Left lung (tissue), 10 donors: ENCODE data around the gene TPCN1. TPM values are rescaled to one million over a fixed set of nuclear protein-coding genes. Genes with fewer than 3 reads are reported as not detected.
"Not testable (repeated sequence)": the region's sequence is repeated elsewhere in the genome, so short reads cannot be mapped to it uniquely, and the experiment has no call there.

Experiments
- ATAC-seq: fragments of 200-7000 bp; cut with Tn5 transposase; one replicate; pipeline ENCODE4 v1.9.1; 2020; ENCODE audit warnings: moderate library complexity
- DNase-seq, 4 donors: peaks; one replicate each; pipeline ENCODE4 v3.0.0-alpha.2; 2013 to 2020
- H3K27ac ChIP-seq, 2 donors: fragments of 200-600 bp; sonication (generic) in 1 of 2; one replicate each; pipeline versions ENCODE4 v1.5.0 to v1.8.0; 2020 to 2021
- H3K27me3 ChIP-seq, 2 donors: fragments of 200-600 bp; sonication (generic) in 1 of 2; one replicate each; pipeline versions ENCODE4 v1.5.0 to v1.8.0; 2020 to 2021
- H3K36me3 ChIP-seq, 2 donors: fragments of 200-600 bp; sonication (generic) in 1 of 2; one replicate each; pipeline versions ENCODE4 v1.5.0 to v1.8.0; 2020 to 2021
- H3K4me1 ChIP-seq, 2 donors: fragments of 200-600 bp; one replicate each; pipeline ENCODE4 v1.8.0; 2021
- H3K4me3 ChIP-seq, 2 donors: fragments of 200-600 bp; sonication (generic) in 1 of 2; one replicate each; pipeline versions ENCODE4 v1.5.0 to v1.8.0; 2020 to 2021; ENCODE audit warnings: mild to moderate bottlenecking in 1 of 2
- H3K9me3 ChIP-seq, 2 donors: fragments of 200-600 bp; sonication (generic) in 1 of 2; one replicate each; pipeline versions ENCODE4 v1.5.0 to v1.8.0; 2020 to 2021
- CTCF ChIP-seq, 2 donors: fragments of 200-600 bp; sonication (generic) in 1 of 2; IDR thresholded peaks; one replicate each; pipeline versions ENCODE4 v1.5.0 to v1.8.0; 2021; ENCODE audit warnings: antibody characterized with exemption in 2 of 2
- intact Hi-C, 2 donors: fragments of 100-400 bp; cut with DNase I; formaldehyde crosslinking; loops; one replicate each; pipeline versions ENCODE4 v1.11.2 to v1.14.2; 2022
- polyA plus RNA-seq, 6 donors: library from polyadenylated mRNA; unstranded; fragments of 120-200 nt; gene quantifications; one replicate each; pipeline ENCODE4 v1.2.1, GENCODE V29; 2013; ENCODE audit not compliant: insufficient read length in 6 of 6
- total RNA-seq, 2 donors: library from RNA; stranded (reverse); fragmentation: NEBNext Ultra II Directional; extraction: Animal tissue kit (Norgen Biotek cat#: 25700); gene quantifications; one replicate each; pipeline ENCODE4 v1.2.1, GENCODE V29; 2021
- donor health status: DM: no; HTN: yes; CAD: no.
- donor health status: DM: no; HTN: no; CAD: no.

Gene TPCN1
- total and polyA plus RNA-seq, 8 donors: 24.7 to 54.1 (median 34.8) TPM

DNA sequence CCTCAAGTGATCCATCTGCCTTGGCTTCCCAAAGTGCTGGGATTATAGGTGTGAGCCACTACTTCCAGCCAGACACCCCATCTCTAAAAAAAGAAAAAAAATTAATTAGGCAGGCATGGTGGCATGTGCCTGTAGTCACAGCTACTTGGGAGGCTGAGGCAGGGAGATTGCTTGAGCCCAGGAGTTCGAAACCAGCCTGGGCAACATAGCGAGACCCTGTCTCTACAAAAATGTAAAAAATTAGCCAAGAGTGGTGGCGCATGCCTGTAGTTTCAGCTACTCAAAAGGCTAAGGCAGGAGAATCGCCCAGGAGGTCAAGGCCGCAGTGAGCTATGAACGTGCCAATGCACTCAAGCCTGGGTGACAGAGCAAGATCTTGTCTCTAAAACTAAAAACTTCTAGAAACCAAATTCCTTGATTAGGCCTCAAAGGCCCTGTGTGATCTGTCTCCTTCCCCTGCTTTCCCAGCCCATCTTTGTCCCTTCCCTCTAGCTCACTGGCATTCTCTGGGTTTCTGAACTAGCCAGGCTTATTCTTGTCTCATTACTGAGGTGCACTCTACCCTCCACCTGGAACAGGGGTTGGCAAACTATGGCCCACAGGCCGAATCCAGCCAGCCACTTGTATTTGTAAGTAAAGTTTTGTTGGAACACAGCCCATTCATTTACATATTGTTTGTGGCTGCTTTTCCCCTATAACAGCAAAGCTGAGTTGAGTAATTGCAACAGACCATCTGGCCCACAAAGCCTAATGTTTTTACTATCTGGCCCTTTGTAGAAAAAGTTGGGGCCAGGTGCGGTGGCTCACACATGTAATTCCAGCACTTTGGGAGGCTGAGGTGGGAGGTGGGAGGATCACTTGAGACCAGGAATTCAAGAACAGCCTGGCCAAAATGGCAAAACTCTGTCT, 17.2 kb upstream of the TPCN1 start:
- DNase-seq: no peak
- Histone ChIP-seq H3K27me3 (no peaks in the 10 kb centered on the region), H3K4me3 (no peak overlapping the region), H3K4me1 (peaks cover 7 to 70% of the 10 kb centered on the region in 2 donors), H3K9me3 (no peaks in the 10 kb centered on the region), H3K36me3 (no peaks in the 10 kb centered on the region), H3K27ac (no peak overlapping the region)
- no peak for ATAC-seq
- intact Hi-C loops: no loop called here
- TF ChIP-seq CTCF (IDR thresholded peaks at IDR 0.05): no peak

DNA sequence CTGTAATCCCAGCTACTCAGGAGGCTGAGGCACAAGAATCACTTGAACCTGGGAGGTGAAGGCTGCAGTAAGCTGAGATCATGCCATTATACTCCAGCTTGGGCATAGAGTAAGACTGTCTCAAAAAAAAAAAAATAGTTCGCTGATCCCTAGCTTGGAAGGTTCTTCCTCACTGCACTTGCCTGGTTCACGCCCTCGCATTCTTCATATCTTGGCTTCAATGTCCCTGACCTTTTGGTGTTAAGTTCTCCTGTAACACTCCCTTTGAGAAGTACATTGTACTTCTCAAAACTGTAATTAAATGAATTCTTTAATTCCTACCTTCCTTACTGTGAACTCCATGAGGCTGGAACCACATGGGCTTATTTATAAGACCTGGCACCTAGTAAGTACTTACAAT, 16.5 kb upstream of the TPCN1 start:
- intact Hi-C loops: no loop called here
- Histone ChIP-seq H3K4me1 (peaks cover 7 to 77% of the 10 kb centered on the region in 2 donors), H3K36me3 (no peaks in the 10 kb centered on the region), H3K27me3 (no peaks in the 10 kb centered on the region), H3K9me3 (no peaks in the 10 kb centered on the region), H3K4me3 (no peak overlapping the region), H3K27ac (no peak overlapping the region)
- ATAC-seq (peak; percentile 3), DNase-seq (no peak)
- no peak for TF ChIP-seq CTCF (IDR thresholded peaks at IDR 0.05)

DNA sequence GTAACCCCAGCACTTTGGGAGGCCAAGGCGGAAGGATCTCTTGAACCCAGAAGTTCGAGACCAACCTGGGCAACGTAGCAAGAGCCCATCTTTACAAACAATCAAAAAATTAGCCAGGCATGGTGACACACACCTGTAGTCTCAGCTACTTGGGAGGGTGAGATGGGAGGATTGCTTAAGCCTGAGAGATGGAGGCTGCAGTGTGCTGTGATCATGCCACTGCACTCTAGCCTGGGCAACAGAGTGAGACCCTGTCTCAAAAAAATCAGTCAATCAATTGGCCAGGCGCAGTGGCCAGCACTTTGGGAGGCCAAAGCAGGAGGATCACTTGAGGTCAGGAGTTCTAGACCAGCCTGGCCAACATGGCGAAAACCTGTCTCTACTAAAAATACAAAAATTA, 14.5 kb upstream of the TPCN1 start:
- H3K27me3 ChIP-seq, intact Hi-C loops, H3K27ac ChIP-seq, H3K9me3 ChIP-seq, ATAC-seq, H3K4me3 ChIP-seq, H3K36me3 ChIP-seq, DNase-seq: not testable (repeated sequence)
- peaks cover 7 to 76% of the 10 kb centered on the region in 2 donors for H3K4me1 ChIP-seq

GRCh38 chr12:113207613-113208040, 13.6 kb upstream of the TPCN1 start:
- DNase-seq (no peak), ATAC-seq (no peak)
- H3K4me1 ChIP-seq: peaks cover 7 to 77% of the 10 kb centered on the region in 2 donors
- no peaks in the 10 kb centered on the region for H3K27me3 ChIP-seq
- H3K4me3 ChIP-seq: no peak overlapping the region
- intact Hi-C loops: no loop called here
- TF ChIP-seq CTCF (IDR thresholded peaks at IDR 0.05): no peak
- no peaks in the 10 kb centered on the region for H3K9me3 ChIP-seq
- no peaks in the 10 kb centered on the region for H3K36me3 ChIP-seq
- H3K27ac ChIP-seq: peak overlapping the region in 1 of 2 donors; percentile 82

- Histone ChIP-seq H3K4me1 (peaks cover 7 to 77% of the 10 kb centered on the region in 2 donors), H3K27ac (peak overlapping the region; percentile 58 to 82), H3K36me3 (no peaks in the 10 kb centered on the region), H3K4me3 (no peak overlapping the region), H3K27me3 (no peaks in the 10 kb centered on the region), H3K9me3 (no peaks in the 10 kb centered on the region)
- DNase-seq: peak in 1 of 4 donors; percentile 65
- no peak for TF ChIP-seq CTCF (IDR thresholded peaks at IDR 0.05)
- intact Hi-C loops: no loop called here
- ATAC-seq: peak; percentile 81
Measured at GRCh38 chr12:113208041-113208934, 13.0 kb upstream of the TPCN1 start.
